Endothelial cell of umbilical vein (primary cell): ENCODE results near the gene SEPTIN5. TPM values are rescaled to one million over a fixed set of nuclear protein-coding genes. Genes with fewer than 3 reads are reported as not detected.

Source experiments
- BruUV-seq: library from RNA; stranded (reverse); fragments of 400-500 nt; replicated peaks from 2 replicates; lab custom pipeline; 2021; lab: Mats Ljungman, UMichigan
- CTCF ChIA-PET: fragments of 300-600, 350-600 bp; sonication (Branson Sonifier 250); formaldehyde crosslinking; loops from one replicate; lab custom pipeline; 2021; ENCODE audit warnings: antibody characterized with exemption, inconsistent platforms; lab: Charles Lee
- POLR2A ChIA-PET: fragments of 300-600, 350-600 bp; sonication (Branson Sonifier 250); formaldehyde crosslinking; loops from one replicate; lab custom pipeline; 2021; ENCODE audit warnings: antibody characterized with exemption, inconsistent platforms; lab: Charles Lee
- DNase-seq: peaks from one replicate; pipeline ENCODE4 v3.0.0-alpha.2; 2011; ENCODE audit warnings: low read depth, low spot score
- FAIRE-seq: peaks from 2 replicates; lab custom pipeline; 2011; peaks lifted over from hg19 to GRCh38; lab: Jason Lieb, UNC
- H2AFZ ChIP-seq: 2 replicates; pipeline ENCODE4 v1.6.0; 2012; ENCODE audit warnings: low read depth, low read length, control low read depth, inconsistent platforms
- H3K27ac ChIP-seq: 2 replicates; pipeline ENCODE4 v1.5.1; 2011; ENCODE audit warnings: low read depth, mild to moderate bottlenecking, control low read depth, low read length, moderate library complexity; ENCODE audit not compliant: insufficient read depth
- H3K27me3 ChIP-seq, 2 experiments: 2 replicates each; pipeline versions ENCODE4 v1.6.0 to v1.6.1; 2011; ENCODE audit warnings: low read length in 2 of 2, mixed read lengths in 1 of 2; ENCODE audit not compliant: control insufficient read depth in 2 of 2, insufficient read depth in 2 of 2
- H3K36me3 ChIP-seq, 2 experiments: 2 replicates in 1 of 2; 3 replicates in 1 of 2; pipeline ENCODE4 v1.5.1; 2011; ENCODE audit warnings: low read length in 2 of 2, mild to moderate bottlenecking in 1 of 2, moderate library complexity in 1 of 2; ENCODE audit not compliant: control insufficient read depth in 2 of 2, insufficient read depth in 2 of 2; ENCODE audit errors: extremely low read depth in 1 of 2
- H3K4me1 ChIP-seq: 3 replicates; pipeline ENCODE4 v1.5.1; 2011; ENCODE audit warnings: mild to moderate bottlenecking, low read length; ENCODE audit not compliant: control insufficient read depth, insufficient read depth; ENCODE audit errors: extremely low read depth
- H3K4me2 ChIP-seq: 2 replicates; pipeline ENCODE4 v1.6.1; 2011; ENCODE audit warnings: low read length, control low read depth, mixed read lengths; ENCODE audit not compliant: insufficient read depth
- H3K4me3 ChIP-seq, 3 experiments: fragments of 200-600 bp in 1 of 3; sonication (generic), shearing (Covaris generic) in 1 of 3; replicated peaks in 1 of 3; 2 replicates each; pipeline ENCODE4 v1.5.1; 2011 to 2016; ENCODE audit warnings: control low read depth in 3 of 3, low read length in 3 of 3, mild to moderate bottlenecking in 2 of 3, inconsistent platforms in 1 of 3, low read depth in 1 of 3, moderate library complexity in 1 of 3; ENCODE audit not compliant: insufficient read depth in 1 of 3
- H3K79me2 ChIP-seq: 2 replicates; pipeline ENCODE4 v1.6.0; 2012; ENCODE audit warnings: low read length, inconsistent platforms; ENCODE audit not compliant: control insufficient read depth, insufficient read depth
- H3K9ac ChIP-seq: replicated peaks from 2 replicates; pipeline ENCODE3; 2011; ENCODE audit warnings: low read length, control low read depth; ENCODE audit not compliant: insufficient read depth; ENCODE audit errors: extremely low read depth
- H3K9me1 ChIP-seq: replicated peaks from 3 replicates; pipeline ENCODE4 v1.6.0; 2011; ENCODE audit warnings: mild to moderate bottlenecking, low read length; ENCODE audit not compliant: control insufficient read depth, insufficient read depth; ENCODE audit errors: extremely low read depth
- H3K9me3 ChIP-seq: replicated peaks from 2 replicates; pipeline ENCODE4 v1.5.1; 2012; ENCODE audit warnings: low read length, inconsistent platforms; ENCODE audit not compliant: control insufficient read depth, insufficient read depth
- H4K20me1 ChIP-seq: replicated peaks from 2 replicates; pipeline ENCODE3; 2011; ENCODE audit warnings: mild to moderate bottlenecking, low read length; ENCODE audit not compliant: control insufficient read depth, insufficient read depth; ENCODE audit errors: extremely low read depth
- CTCF ChIP-seq, 2 donors: IDR thresholded peaks; 1 replicate in 1 of 2; 2 replicates in 1 of 2; pipeline ENCODE4 v1.5.1; 2011; ENCODE audit warnings: low read length in 2 of 2, mild to moderate bottlenecking in 2 of 2, moderate library complexity in 2 of 2, control low read depth in 1 of 2, inconsistent platforms in 1 of 2, low read depth in 1 of 2; ENCODE audit not compliant: insufficient read depth in 1 of 2; ENCODE audit errors: extremely low read depth in 1 of 2
- EZH2 ChIP-seq: IDR thresholded peaks from 2 replicates; pipeline ENCODE4 v1.6.1; 2012; ENCODE audit warnings: borderline replicate concordance, low read depth, mild to moderate bottlenecking, moderate library complexity, low read length, inconsistent platforms; ENCODE audit not compliant: severe bottlenecking
- FOS ChIP-seq: IDR thresholded peaks from 2 replicates; pipeline ENCODE4 v1.6.1; 2011; ENCODE audit warnings: mild to moderate bottlenecking, low read length, moderate library complexity, borderline replicate concordance; ENCODE audit not compliant: insufficient read depth
- GATA2 ChIP-seq: IDR thresholded peaks from 2 replicates; pipeline ENCODE4 v1.7.0; 2011; ENCODE audit warnings: low read depth, mild to moderate bottlenecking, moderate library complexity, mixed read lengths, low read length; ENCODE audit not compliant: insufficient read length, insufficient read depth
- JUN ChIP-seq: IDR thresholded peaks from 2 replicates; pipeline ENCODE4 v1.6.1; 2011; ENCODE audit warnings: borderline replicate concordance, low read depth; ENCODE audit not compliant: insufficient read length, insufficient read depth
- MAX ChIP-seq: IDR thresholded peaks from 2 replicates; pipeline ENCODE4 v1.6.1; 2011; ENCODE audit not compliant: insufficient read depth, insufficient read length
- MYC ChIP-seq: IDR thresholded peaks from one replicate; pipeline ENCODE4 v1.6.1; 2011; ENCODE audit warnings: mild to moderate bottlenecking, low read depth, low read length
- POLR2A ChIP-seq: IDR thresholded peaks from 2 replicates; pipeline ENCODE4 v1.6.1; 2012; ENCODE audit warnings: low read depth, mild to moderate bottlenecking, control low read depth, low read length
- POLR2AphosphoS5 ChIP-seq: IDR thresholded peaks from 2 replicates; pipeline ENCODE4 v1.6.1; 2012; ENCODE audit warnings: low read depth, mild to moderate bottlenecking, control low read depth, low read length, moderate library complexity; ENCODE audit not compliant: insufficient read depth
- dilution Hi-C: fragments of 300-500 bp; cut with MboI; formaldehyde crosslinking; loops from one replicate; pipeline ENCODE4 v1.15.0; 2019; ENCODE audit warnings: low sequenced_read_pairs; ENCODE audit not compliant: extremely low pct_ligation_motif_present
- intact Hi-C: fragments of 100-400 bp; cut with micrococcal nuclease; formaldehyde crosslinking; loops from one replicate; pipeline ENCODE4 v1.10.0; 2022
- polyA plus RNA-seq, 4 experiments: library from polyadenylated mRNA; depleted of rRNA in 3 of 4; stranded (reverse) in 3 of 4; unstranded in 1 of 4; fragments of >200 nt; gene quantifications; 2 replicates each; pipeline versions ENCODE4 v1.2.1 to v1.2.3, GENCODE V29; 2011 to 2012; ENCODE audit warnings: missing spikeins in 1 of 4
- total RNA-seq: library from RNA; stranded (reverse); gene quantifications from 2 replicates; pipeline ENCODE4 v1.2.3, GENCODE V29; 2021

SEPTIN5 gene
- total and polyA plus RNA-seq, 2 donors (not counting 3 experiments of a cell fraction or from before 2014, with no cell fraction given): 31.1 to 35.8 TPM

GRCh38 chr22:19748139-19748538 is 33.8 kb downstream of the SEPTIN5 start:
- Histone ChIP-seq H3K27ac (no peak overlapping the region), H3K9ac (no peak overlapping the region), H3K27me3 (no peaks in the 10 kb centered on the region), H3K79me2 (no peaks in the 10 kb centered on the region), H3K4me1 (peaks cover 9% of the 10 kb centered on the region), H2AFZ (no peak overlapping the region), H3K36me3 (no peaks in the 10 kb centered on the region), H3K4me3 (no peak overlapping the region), H3K9me3 (no peaks in the 10 kb centered on the region), H3K4me2 (no peak overlapping the region), H4K20me1 (no peaks in the 10 kb centered on the region), H3K9me1 (no peaks in the 10 kb centered on the region)
- dilution Hi-C loops: no loop called here
- BruUV-seq: no TSS peak
- ChIA-PET CTCF (interaction anchor here (1.0 to 2.7 kb wide), 3 partner anchors 8 to 162 kb away, joined by 3 to 15 read pairs (median 3); no protein-coding TSS in a partner anchor), POLR2A (no interaction called here)
- no peak for DNase-seq
- TF ChIP-seq GATA2 (no peak), MYC (no peak), MAX (no peak), POLR2AphosphoS5 (no peak), JUN (no peak), POLR2A (no peak), EZH2 (no peak), CTCF (IDR thresholded peaks at IDR 0.05; ENCODE audit: extremely low read depth in 1 of 2, insufficient read depth in 1 of 2, low read depth in 1 of 2, low read length in 2 of 2) (no peak), FOS (no peak)
- FAIRE-seq: no peak
- intact Hi-C loops: no loop called here
